Body of pancreas (tissue), 4 donors: ENCODE results near the gene SPZ1. TPM values are rescaled to one million over a fixed set of nuclear protein-coding genes. Genes with fewer than 3 reads are reported as not detected.

ENCODE experiments used
- ATAC-seq: fragments of 150-250 bp; one replicate; pipeline ENCODE4 v1.9.1; 2016
- DNase-seq, 4 donors: peaks; one replicate each; pipeline ENCODE4 v3.0.0-alpha.2; 2019
- H3K27ac ChIP-seq, 4 donors: fragments of 200-600 bp; sonication (generic); 1 replicate in 3 of 4; 2 replicates in 1 of 4; pipeline versions ENCODE4 v1.5.1 to v1.6.1; 2016 to 2019; ENCODE audit warnings: mild to moderate bottlenecking in 1 of 4, mixed read lengths in 1 of 4, moderate library complexity in 1 of 4
- H3K27me3 ChIP-seq, 2 donors: fragments of 200-600 bp; sonication (generic); one replicate each; pipeline ENCODE4 v1.6.0; 2016; ENCODE audit warnings: mild to moderate bottlenecking in 1 of 2
- H3K36me3 ChIP-seq, 2 donors: fragments of 200-600 bp; sonication (generic); replicated peaks in 1 of 2; 2 replicates each; pipeline ENCODE4 v1.5.1; 2016; ENCODE audit warnings: low read depth in 2 of 2; ENCODE audit not compliant: insufficient read depth in 1 of 2
- H3K4me1 ChIP-seq: fragments of 200-600 bp; sonication (generic); one replicate; pipeline ENCODE4 v1.6.0; 2016
- H3K4me3 ChIP-seq, 2 donors: fragments of 200-600 bp; sonication (generic); 1 replicate in 1 of 2; 2 replicates in 1 of 2; pipeline ENCODE4 v1.5.1; 2016 to 2019
- H3K9me3 ChIP-seq, 3 donors: fragments of 200-600 bp; sonication (generic); 1 replicate in 2 of 3; 2 replicates in 1 of 3; pipeline ENCODE4 v1.5.1; 2016
- POLR2A ChIP-seq, 3 donors: fragments of 450-650 bp; IDR thresholded peaks; one replicate each; pipeline ENCODE4 v1.6.1; 2016; ENCODE audit warnings: antibody characterized with exemption in 3 of 3, mild to moderate bottlenecking in 2 of 3
- WGBS, 2 donors: methylation state at CpG; one replicate each; pipeline ENCODE4 v1.1.5; 2017; 5-methylcytosine and 5-hydroxymethylcytosine counted together
- intact Hi-C: fragments of 100-400 bp; cut with DNase I; formaldehyde crosslinking; loops from one replicate; pipeline ENCODE4 v1.15.1; 2023
- total RNA-seq, 2 donors: library from RNA; depleted of rRNA; stranded (reverse); fragments of >200 nt; gene quantifications; one replicate each; pipeline ENCODE4 v1.1.0, GENCODE V29; 2016
- TF ChIP-seq, protein P1 (sequence below), 7 experiments: fragments of 450-650 bp in 4 of 7; fragments of 200-600 bp in 3 of 7; sonication (generic) in 3 of 7; IDR thresholded peaks; one replicate each; pipeline ENCODE4 v1.5.1; 2016 to 2019; ENCODE audit warnings: antibody characterized with exemption in 7 of 7

SPZ1 gene
- total RNA-seq, 2 donors from 2014 or later = not detected

GRCh38 chr5:80282054-80282453 is 37.7 kb upstream of the SPZ1 start:
- intact Hi-C loops = no loop called here
- WGBS, 2 donors = 58 to 63% methylated on average over 3 of the region's 3 CpGs
- Histone ChIP-seq H3K4me1 (no peaks in the 10 kb centered on the region), H3K27me3 (no peaks in the 10 kb centered on the region), H3K27ac (no peak overlapping the region), H3K9me3 (no peaks in the 10 kb centered on the region), H3K36me3 (no peaks in the 10 kb centered on the region), H3K4me3 (no peak overlapping the region)
- DNase-seq (no peak), ATAC-seq (no peak)
- no peak for TF ChIP-seq POLR2A (IDR thresholded peaks at IDR 0.05)
- TF ChIP-seq, protein P1, sequence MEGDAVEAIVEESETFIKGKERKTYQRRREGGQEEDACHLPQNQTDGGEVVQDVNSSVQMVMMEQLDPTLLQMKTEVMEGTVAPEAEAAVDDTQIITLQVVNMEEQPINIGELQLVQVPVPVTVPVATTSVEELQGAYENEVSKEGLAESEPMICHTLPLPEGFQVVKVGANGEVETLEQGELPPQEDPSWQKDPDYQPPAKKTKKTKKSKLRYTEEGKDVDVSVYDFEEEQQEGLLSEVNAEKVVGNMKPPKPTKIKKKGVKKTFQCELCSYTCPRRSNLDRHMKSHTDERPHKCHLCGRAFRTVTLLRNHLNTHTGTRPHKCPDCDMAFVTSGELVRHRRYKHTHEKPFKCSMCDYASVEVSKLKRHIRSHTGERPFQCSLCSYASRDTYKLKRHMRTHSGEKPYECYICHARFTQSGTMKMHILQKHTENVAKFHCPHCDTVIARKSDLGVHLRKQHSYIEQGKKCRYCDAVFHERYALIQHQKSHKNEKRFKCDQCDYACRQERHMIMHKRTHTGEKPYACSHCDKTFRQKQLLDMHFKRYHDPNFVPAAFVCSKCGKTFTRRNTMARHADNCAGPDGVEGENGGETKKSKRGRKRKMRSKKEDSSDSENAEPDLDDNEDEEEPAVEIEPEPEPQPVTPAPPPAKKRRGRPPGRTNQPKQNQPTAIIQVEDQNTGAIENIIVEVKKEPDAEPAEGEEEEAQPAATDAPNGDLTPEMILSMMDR (IDR thresholded peaks at IDR 0.05) = no peak

GRCh38 chr5:80283360-80283759 is 36.4 kb upstream of the SPZ1 start:
- intact Hi-C loops = no loop called here
- Histone ChIP-seq H3K9me3 (no peaks in the 10 kb centered on the region), H3K36me3 (no peaks in the 10 kb centered on the region), H3K27ac (no peak overlapping the region), H3K4me3 (no peak overlapping the region), H3K27me3 (no peaks in the 10 kb centered on the region), H3K4me1 (no peaks in the 10 kb centered on the region)
- 76 to 81% methylated on average over 1 of the region's 1 CpG for WGBS, 2 donors
- DNase-seq = no peak
- no peak for ATAC-seq
- TF ChIP-seq, protein P1 (IDR thresholded peaks at IDR 0.05) = no peak
- TF ChIP-seq POLR2A (IDR thresholded peaks at IDR 0.05) = no peak

GRCh38 chr5:80284720-80285119 is 35.1 kb upstream of the SPZ1 start:
- WGBS, 2 donors = 76 to 87% methylated on average over 2 of the region's 2 CpGs
- H3K9me3 ChIP-seq = no peaks in the 10 kb centered on the region

GRCh38 chr5:80288177-80288576 is 31.6 kb upstream of the SPZ1 start:
- H3K36me3 ChIP-seq = no peaks in the 10 kb centered on the region
- H3K4me3 ChIP-seq = no peak overlapping the region
- no peak for TF ChIP-seq POLR2A (IDR thresholded peaks at IDR 0.05)
- TF ChIP-seq, protein P1 (IDR thresholded peaks at IDR 0.05) = no peak
- ATAC-seq (no peak), DNase-seq (no peak)
- H3K9me3 ChIP-seq = no peaks in the 10 kb centered on the region
- 80 to 88% methylated on average over 2 of the region's 2 CpGs for WGBS, 2 donors
- intact Hi-C loops = no loop called here
- no peaks in the 10 kb centered on the region for H3K27me3 ChIP-seq
- H3K27ac ChIP-seq = no peak overlapping the region
- no peaks in the 10 kb centered on the region for H3K4me1 ChIP-seq

More at GRCh38 chr5:80284720-80285119, 35.1 kb upstream of the SPZ1 start:
- H3K4me1 ChIP-seq = no peaks in the 10 kb centered on the region
- H3K4me3 ChIP-seq = no peak overlapping the region
- no peak overlapping the region for H3K27ac ChIP-seq
- H3K27me3 ChIP-seq = no peaks in the 10 kb centered on the region
- H3K36me3 ChIP-seq = no peaks in the 10 kb centered on the region
- TF ChIP-seq POLR2A (IDR thresholded peaks at IDR 0.05) = no peak
- TF ChIP-seq, protein P1 (IDR thresholded peaks at IDR 0.05) = no peak
- intact Hi-C loops = no loop called here
- no peak for DNase-seq
- ATAC-seq = no peak

DNA sequence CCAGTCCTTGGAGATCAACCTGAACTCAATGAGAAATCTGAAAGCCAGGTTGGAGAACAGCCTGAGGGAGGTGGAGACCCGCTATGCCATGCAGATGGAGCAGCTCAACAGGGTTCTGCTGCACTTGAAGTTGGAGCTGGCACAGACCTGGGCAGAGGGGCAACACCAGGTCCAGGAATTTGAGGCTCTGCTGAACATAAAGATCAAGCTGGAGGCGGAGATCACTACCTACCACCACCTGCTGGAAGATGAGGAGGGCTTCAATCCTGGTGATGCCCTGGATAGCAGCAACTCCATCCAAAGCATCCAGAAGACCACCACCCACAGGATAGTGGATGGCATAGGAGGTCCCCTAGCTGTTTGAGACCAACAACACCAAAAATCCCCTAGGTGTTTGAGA is 30.5 kb upstream of the SPZ1 start:
- peaks cover 0 to 3% (median 0%) of the 10 kb centered on the region in 3 donors for H3K9me3 ChIP-seq
- DNase-seq (no peak), ATAC-seq (no peak)
- H3K36me3 ChIP-seq = no peaks in the 10 kb centered on the region
- H3K4me1 ChIP-seq = no peaks in the 10 kb centered on the region
- no peak overlapping the region for H3K27ac ChIP-seq
- no peak for TF ChIP-seq POLR2A (IDR thresholded peaks at IDR 0.05)
- TF ChIP-seq, protein P1 (IDR thresholded peaks at IDR 0.05) = no peak
- no peak overlapping the region for H3K4me3 ChIP-seq
- intact Hi-C loops = no loop called here
- H3K27me3 ChIP-seq = no peaks in the 10 kb centered on the region
- 90% methylated on average over 2 of the region's 2 CpGs; no CpG with 5 or more reads in 1 of the 2 donors for WGBS, 2 donors
